Measurements from ENCODE around the gene EIF1B.

DNA sequence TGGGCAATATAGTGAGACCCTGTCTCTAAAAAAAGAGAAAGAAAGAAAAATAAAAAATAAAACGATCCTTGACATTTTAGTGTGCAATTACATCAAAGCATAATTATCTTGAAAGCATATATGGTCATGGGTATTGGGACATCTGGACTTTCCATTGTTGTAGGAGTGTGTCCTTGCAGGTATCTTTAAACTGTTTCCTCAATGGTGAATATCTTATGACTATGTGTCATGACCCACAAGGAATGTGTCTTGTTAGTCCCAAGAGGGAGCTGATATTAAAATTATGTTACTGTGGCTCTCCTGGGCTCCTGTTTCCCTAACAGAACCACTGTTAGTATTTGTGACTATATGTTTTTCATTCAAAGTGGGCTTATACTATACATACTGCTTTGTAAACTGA, 26.6 kb downstream of the EIF1B start:
- TF ChIP-seq, protein P1, sequence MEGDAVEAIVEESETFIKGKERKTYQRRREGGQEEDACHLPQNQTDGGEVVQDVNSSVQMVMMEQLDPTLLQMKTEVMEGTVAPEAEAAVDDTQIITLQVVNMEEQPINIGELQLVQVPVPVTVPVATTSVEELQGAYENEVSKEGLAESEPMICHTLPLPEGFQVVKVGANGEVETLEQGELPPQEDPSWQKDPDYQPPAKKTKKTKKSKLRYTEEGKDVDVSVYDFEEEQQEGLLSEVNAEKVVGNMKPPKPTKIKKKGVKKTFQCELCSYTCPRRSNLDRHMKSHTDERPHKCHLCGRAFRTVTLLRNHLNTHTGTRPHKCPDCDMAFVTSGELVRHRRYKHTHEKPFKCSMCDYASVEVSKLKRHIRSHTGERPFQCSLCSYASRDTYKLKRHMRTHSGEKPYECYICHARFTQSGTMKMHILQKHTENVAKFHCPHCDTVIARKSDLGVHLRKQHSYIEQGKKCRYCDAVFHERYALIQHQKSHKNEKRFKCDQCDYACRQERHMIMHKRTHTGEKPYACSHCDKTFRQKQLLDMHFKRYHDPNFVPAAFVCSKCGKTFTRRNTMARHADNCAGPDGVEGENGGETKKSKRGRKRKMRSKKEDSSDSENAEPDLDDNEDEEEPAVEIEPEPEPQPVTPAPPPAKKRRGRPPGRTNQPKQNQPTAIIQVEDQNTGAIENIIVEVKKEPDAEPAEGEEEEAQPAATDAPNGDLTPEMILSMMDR (IDR thresholded peaks at IDR 0.05; ENCODE audit: low read depth, low read length, poor library complexity, severe bottlenecking), result no peak
- TF ChIP-seq EZH2phosphoT487 (IDR thresholded peaks at IDR 0.05; ENCODE audit: borderline replicate concordance, low read length), result no peak

Data from DOHH2 (cell line).